PFSK-1 (cell line): Measurements from ENCODE around the gene FBN1.

Experiments used
- FOXP2 ChIP-seq: optimal IDR thresholded peaks from 2 replicates; pipeline ENCODE3; 2011; ENCODE audit warnings: borderline replicate concordance, control low read depth, inconsistent platforms; ENCODE audit not compliant: insufficient read depth; ENCODE audit errors: extremely low read length, extremely low read depth
- POLR2AphosphoS5 ChIP-seq: IDR thresholded peaks from 2 replicates; pipeline ENCODE4 v1.6.1; 2012; ENCODE audit warnings: low read depth, mild to moderate bottlenecking, control low read depth, low read length, moderate library complexity
- SIN3A ChIP-seq: IDR thresholded peaks from 2 replicates; pipeline ENCODE4 v1.6.1; 2012; ENCODE audit warnings: mild to moderate bottlenecking, low read length, moderate library complexity, borderline replicate concordance; ENCODE audit not compliant: insufficient read depth
- TAF1 ChIP-seq: IDR thresholded peaks from 2 replicates; pipeline ENCODE4 v1.6.1; 2012; ENCODE audit warnings: low read length, control low read depth, borderline replicate concordance; ENCODE audit not compliant: insufficient read depth
- TF ChIP-seq, protein P1 (sequence below), 2 experiments: IDR thresholded peaks; 2 replicates each; pipeline versions ENCODE4 v1.6.1 to v1.8.0; 2011 to 2012; ENCODE audit warnings: low read depth in 2 of 2, low read length in 2 of 2, control low read depth in 1 of 2, inconsistent platforms in 1 of 2, mild to moderate bottlenecking in 1 of 2, moderate library complexity in 1 of 2; ENCODE audit not compliant: insufficient read depth in 1 of 2

FBN1 gene

DNA sequence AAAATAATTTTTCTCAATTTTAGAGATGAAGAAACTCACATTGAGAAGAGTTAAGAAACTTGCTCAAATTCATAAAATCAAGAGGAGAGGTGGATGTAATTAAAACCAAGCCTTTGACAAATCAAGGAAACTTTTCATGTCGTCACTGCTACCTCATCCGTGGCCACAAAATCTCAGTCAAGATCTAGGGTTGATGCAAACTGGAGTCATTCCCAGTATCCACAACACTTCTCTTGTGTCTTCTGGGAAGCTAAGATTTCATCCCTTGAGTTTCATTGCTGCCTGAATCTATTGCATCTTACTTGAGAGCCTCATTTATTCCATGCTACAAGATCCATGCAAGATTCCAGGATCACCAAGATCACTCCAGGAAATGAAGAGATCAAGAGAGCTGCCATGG is 5.4 kb upstream of the FBN1 start:
- no peak for TF ChIP-seq TAF1
- no peak for TF ChIP-seq POLR2AphosphoS5
- TF ChIP-seq, protein P1, sequence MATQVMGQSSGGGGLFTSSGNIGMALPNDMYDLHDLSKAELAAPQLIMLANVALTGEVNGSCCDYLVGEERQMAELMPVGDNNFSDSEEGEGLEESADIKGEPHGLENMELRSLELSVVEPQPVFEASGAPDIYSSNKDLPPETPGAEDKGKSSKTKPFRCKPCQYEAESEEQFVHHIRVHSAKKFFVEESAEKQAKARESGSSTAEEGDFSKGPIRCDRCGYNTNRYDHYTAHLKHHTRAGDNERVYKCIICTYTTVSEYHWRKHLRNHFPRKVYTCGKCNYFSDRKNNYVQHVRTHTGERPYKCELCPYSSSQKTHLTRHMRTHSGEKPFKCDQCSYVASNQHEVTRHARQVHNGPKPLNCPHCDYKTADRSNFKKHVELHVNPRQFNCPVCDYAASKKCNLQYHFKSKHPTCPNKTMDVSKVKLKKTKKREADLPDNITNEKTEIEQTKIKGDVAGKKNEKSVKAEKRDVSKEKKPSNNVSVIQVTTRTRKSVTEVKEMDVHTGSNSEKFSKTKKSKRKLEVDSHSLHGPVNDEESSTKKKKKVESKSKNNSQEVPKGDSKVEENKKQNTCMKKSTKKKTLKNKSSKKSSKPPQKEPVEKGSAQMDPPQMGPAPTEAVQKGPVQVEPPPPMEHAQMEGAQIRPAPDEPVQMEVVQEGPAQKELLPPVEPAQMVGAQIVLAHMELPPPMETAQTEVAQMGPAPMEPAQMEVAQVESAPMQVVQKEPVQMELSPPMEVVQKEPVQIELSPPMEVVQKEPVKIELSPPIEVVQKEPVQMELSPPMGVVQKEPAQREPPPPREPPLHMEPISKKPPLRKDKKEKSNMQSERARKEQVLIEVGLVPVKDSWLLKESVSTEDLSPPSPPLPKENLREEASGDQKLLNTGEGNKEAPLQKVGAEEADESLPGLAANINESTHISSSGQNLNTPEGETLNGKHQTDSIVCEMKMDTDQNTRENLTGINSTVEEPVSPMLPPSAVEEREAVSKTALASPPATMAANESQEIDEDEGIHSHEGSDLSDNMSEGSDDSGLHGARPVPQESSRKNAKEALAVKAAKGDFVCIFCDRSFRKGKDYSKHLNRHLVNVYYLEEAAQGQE (IDR thresholded peaks at IDR 0.05; ENCODE audit: insufficient read depth in 1 of 2, low read depth in 2 of 2, low read length in 2 of 2): no peak
- no peak for TF ChIP-seq SIN3A
- no peak for TF ChIP-seq FOXP2

DNA sequence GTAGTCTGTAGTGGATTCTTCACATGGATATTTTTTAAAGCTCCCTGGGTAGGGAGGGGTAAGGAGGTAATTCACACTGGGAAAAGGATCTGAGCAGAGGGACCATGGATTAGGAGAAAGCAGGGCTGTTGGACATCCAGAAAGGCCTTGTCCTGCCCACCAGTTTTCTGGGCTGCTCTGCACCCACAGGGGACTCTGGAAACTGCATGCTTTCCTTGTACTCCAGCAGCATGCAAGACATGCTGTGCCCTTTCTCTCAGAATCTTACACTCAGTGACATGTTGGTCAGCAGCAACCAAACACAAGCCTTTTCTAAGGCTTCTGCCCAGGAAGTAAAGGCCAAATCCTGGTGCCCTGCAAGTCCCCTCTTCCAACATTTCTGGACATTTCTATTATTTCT is 2.5 kb upstream of the FBN1 start:
- TF ChIP-seq, protein P1 (IDR thresholded peaks at IDR 0.05; ENCODE audit: insufficient read depth in 1 of 2, low read depth in 2 of 2, low read length in 2 of 2): no peak
- TF ChIP-seq FOXP2: no peak
- TF ChIP-seq SIN3A: no peak
- no peak for TF ChIP-seq POLR2AphosphoS5
- no peak for TF ChIP-seq TAF1

GRCh38 chr15:48646331-48646730 is 822 bp upstream of the FBN1 start:
- no peak for TF ChIP-seq SIN3A
- TF ChIP-seq, protein P1 (IDR thresholded peaks at IDR 0.05; ENCODE audit: insufficient read depth in 1 of 2, low read depth in 2 of 2, low read length in 2 of 2): no peak
- TF ChIP-seq TAF1: no peak
- TF ChIP-seq FOXP2: no peak
- TF ChIP-seq POLR2AphosphoS5: no peak

- TF ChIP-seq, protein P1 (IDR thresholded peaks at IDR 0.05; ENCODE audit: insufficient read depth in 1 of 2, low read depth in 2 of 2, low read length in 2 of 2): no peak
- TF ChIP-seq TAF1 (no peak), FOXP2 (peak; percentile 57), POLR2AphosphoS5 (no peak), SIN3A (no peak; the same call in 1 of the 2 replicates)
These were observed 517 bp downstream of the FBN1 start for GRCh38 chr15:48644827-48645557.

DNA sequence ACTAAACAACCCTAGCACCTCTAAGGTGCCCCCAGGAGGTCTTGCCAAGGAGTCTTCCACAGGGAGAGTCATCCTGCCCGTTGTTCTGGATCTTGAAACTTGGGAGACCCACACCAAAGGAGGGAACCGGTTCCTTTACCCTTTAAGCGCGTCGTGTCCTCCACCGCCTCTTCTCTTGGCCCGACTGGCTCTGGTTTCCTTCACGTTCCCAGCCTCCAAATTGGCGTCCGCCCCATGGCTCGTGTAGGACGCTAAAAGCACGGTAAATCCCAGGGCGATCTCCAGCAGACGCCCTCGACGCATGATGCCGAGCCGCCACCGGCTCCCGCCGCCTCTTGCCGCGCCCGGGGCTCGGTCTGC is 1.1 kb downstream of the FBN1 start:
- TF ChIP-seq TAF1 (no peak), SIN3A (0 out of 2 replicates have a peak, but pooled peaks have one; percentile 10), POLR2AphosphoS5 (no peak)
